Stimulated activated CD8-positive, alpha-beta memory T cell treated with anti-CD3 and anti-CD28 coated beads, Interleukin-12 subunit alpha, Interleukin-12 subunit beta, amount 100 ng/mL, for 4 hours (primary cell): Measurements from ENCODE around the gene DNAJC22.
"Not testable (repeated sequence)": the region's sequence is repeated elsewhere in the genome, so short reads cannot be mapped to it uniquely, and the experiment has no call there.

ENCODE experiments used
- DNase-seq: peaks from one replicate; pipeline ENCODE4 v3.0.0-alpha.2; 2020; ENCODE audit warnings: low read depth

The DNAJC22 gene

GRCh38 chr12:49375406-49375805, 28.7 kb downstream of the DNAJC22 start:
- DNase-seq = no peak

GRCh38 chr12:49377386-49377785, 30.7 kb downstream of the DNAJC22 start:
- DNase-seq = no peak

- not testable (repeated sequence) for DNase-seq
These were observed 33.5 kb downstream of the DNAJC22 start for GRCh38 chr12:49380184-49380583.

- peak; percentile 48 for DNase-seq
These were observed 42.1 kb downstream of the DNAJC22 start for GRCh38 chr12:49388682-49389386.

GRCh38 chr12:49389387-49389703, 42.7 kb downstream of the DNAJC22 start:
- DNase-seq = no peak

GRCh38 chr12:49397000-49397399, 50.3 kb downstream of the DNAJC22 start:
- no peak for DNase-seq

- DNase-seq = no peak
These were observed 53.6 kb downstream of the DNAJC22 start for GRCh38 chr12:49400304-49400703.
